Non-pigmented ciliary epithelial cell (primary cell): ENCODE measurements around the gene PAPSS1.
"Not testable (repeated sequence)": the region's sequence is repeated elsewhere in the genome, so short reads cannot be mapped to it uniquely, and the experiment has no call there.

ENCODE experiments used
- DNase-seq: peaks from one replicate; pipeline ENCODE4 v3.0.0-alpha.2; 2010; ENCODE audit warnings: low read depth

Gene PAPSS1

GRCh38 chr4:107689912-107690587 is 30.0 kb downstream of the PAPSS1 start:
- peak; percentile 84 for DNase-seq

- DNase-seq = no peak
These were observed 31.6 kb downstream of the PAPSS1 start for GRCh38 chr4:107688421-107688820.

GRCh38 chr4:107685740-107686139 is 34.3 kb downstream of the PAPSS1 start:
- no peak for DNase-seq

- DNase-seq = no peak
These were observed 36.2 kb downstream of the PAPSS1 start for GRCh38 chr4:107683873-107684272.

GRCh38 chr4:107682306-107682705 is 37.7 kb downstream of the PAPSS1 start:
- DNase-seq = no peak

- no peak for DNase-seq
These were observed 51.0 kb downstream of the PAPSS1 start for GRCh38 chr4:107669068-107669467.

GRCh38 chr4:107666134-107666533 is 53.9 kb downstream of the PAPSS1 start:
- no peak for DNase-seq

- DNase-seq = peak; percentile 13
These were observed 55.0 kb downstream of the PAPSS1 start for GRCh38 chr4:107665001-107665400.

- DNase-seq = no peak
These were observed 61.4 kb downstream of the PAPSS1 start for GRCh38 chr4:107658400-107659336.

- no peak for DNase-seq
These were observed 64.7 kb downstream of the PAPSS1 start for GRCh38 chr4:107655289-107655688.

- no peak for DNase-seq
These were observed 65.3 kb downstream of the PAPSS1 start for GRCh38 chr4:107654694-107655093.

- DNase-seq = not testable (repeated sequence)
These were observed 68.6 kb downstream of the PAPSS1 start for GRCh38 chr4:107651408-107651807.

GRCh38 chr4:107650251-107650650 is 69.8 kb downstream of the PAPSS1 start:
- no peak for DNase-seq

GRCh38 chr4:107648178-107648991 is 71.6 kb downstream of the PAPSS1 start:
- no peak for DNase-seq

- no peak for DNase-seq
These were observed 72.4 kb downstream of the PAPSS1 start for GRCh38 chr4:107647591-107647990.

GRCh38 chr4:107645604-107646003 is 74.4 kb downstream of the PAPSS1 start:
- no peak for DNase-seq

- no peak for DNase-seq
These were observed 77.0 kb downstream of the PAPSS1 start for GRCh38 chr4:107643021-107643420.

GRCh38 chr4:107640878-107641277 is 79.2 kb downstream of the PAPSS1 start:
- DNase-seq = no peak

GRCh38 chr4:107640197-107640596 is 79.8 kb downstream of the PAPSS1 start:
- DNase-seq = no peak

- no peak for DNase-seq
These were observed 84.3 kb downstream of the PAPSS1 start for GRCh38 chr4:107635735-107636134.

GRCh38 chr4:107631560-107631959 is 88.5 kb downstream of the PAPSS1 start:
- no peak for DNase-seq

- DNase-seq = no peak
These were observed 89.8 kb downstream of the PAPSS1 start for GRCh38 chr4:107630185-107630705.
